Measurements from ENCODE around the gene CFAP299. TPM values are rescaled to one million over a fixed set of nuclear protein-coding genes. Genes with fewer than 3 reads are reported as not detected.

Gene CFAP299
- total RNA-seq, 1 donor from 2014 or later, result 5.1 TPM

- ATAC-seq, result peak in 1 of 2 donors; percentile 42
- no peaks in the 10 kb centered on the region for H3K9me3 ChIP-seq
- H3K27ac ChIP-seq, result no peak overlapping the region
Observed at GRCh38 chr4:80423553-80424224, 88.2 kb downstream of the CFAP299 start.

GRCh38 chr4:80424225-80424581, 88.7 kb downstream of the CFAP299 start:
- H3K27me3 ChIP-seq (ENCODE audit: low read depth), result no peaks in the 10 kb centered on the region
- no peaks in the 10 kb centered on the region for H3K4me1 ChIP-seq
- no peaks in the 10 kb centered on the region for H3K9me3 ChIP-seq
- H3K4me3 ChIP-seq, result no peak overlapping the region
- H3K36me3 ChIP-seq, result no peaks in the 10 kb centered on the region
- no peak for ATAC-seq
- intact Hi-C loops (cut with DNase I), result no loop called here
- H3K27ac ChIP-seq, result no peak overlapping the region
- no peak for DNase-seq
- no peak for TF ChIP-seq CTCF (IDR thresholded peaks at IDR 0.05)

More at GRCh38 chr4:80423553-80424224, 88.2 kb downstream of the CFAP299 start:
- intact Hi-C loops (cut with DNase I), result no loop called here
- Histone ChIP-seq H3K4me1 (no peaks in the 10 kb centered on the region), H3K4me3 (no peak overlapping the region), H3K27me3 (ENCODE audit: low read depth) (no peaks in the 10 kb centered on the region), H3K36me3 (no peaks in the 10 kb centered on the region)
- TF ChIP-seq CTCF (IDR thresholded peaks at IDR 0.05), result no peak
- no peak for DNase-seq

- Histone ChIP-seq H3K27ac (no peak overlapping the region), H3K9me3 (no peaks in the 10 kb centered on the region), H3K36me3 (no peaks in the 10 kb centered on the region), H3K27me3 (ENCODE audit: low read depth) (no peaks in the 10 kb centered on the region), H3K4me3 (no peak overlapping the region), H3K4me1 (no peaks in the 10 kb centered on the region)
- DNase-seq, result no peak
- no peak for TF ChIP-seq CTCF (IDR thresholded peaks at IDR 0.05)
- intact Hi-C loops (cut with DNase I), result no loop called here
- no peak for ATAC-seq
Observed at GRCh38 chr4:80425124-80426100, 89.9 kb downstream of the CFAP299 start.

DNA sequence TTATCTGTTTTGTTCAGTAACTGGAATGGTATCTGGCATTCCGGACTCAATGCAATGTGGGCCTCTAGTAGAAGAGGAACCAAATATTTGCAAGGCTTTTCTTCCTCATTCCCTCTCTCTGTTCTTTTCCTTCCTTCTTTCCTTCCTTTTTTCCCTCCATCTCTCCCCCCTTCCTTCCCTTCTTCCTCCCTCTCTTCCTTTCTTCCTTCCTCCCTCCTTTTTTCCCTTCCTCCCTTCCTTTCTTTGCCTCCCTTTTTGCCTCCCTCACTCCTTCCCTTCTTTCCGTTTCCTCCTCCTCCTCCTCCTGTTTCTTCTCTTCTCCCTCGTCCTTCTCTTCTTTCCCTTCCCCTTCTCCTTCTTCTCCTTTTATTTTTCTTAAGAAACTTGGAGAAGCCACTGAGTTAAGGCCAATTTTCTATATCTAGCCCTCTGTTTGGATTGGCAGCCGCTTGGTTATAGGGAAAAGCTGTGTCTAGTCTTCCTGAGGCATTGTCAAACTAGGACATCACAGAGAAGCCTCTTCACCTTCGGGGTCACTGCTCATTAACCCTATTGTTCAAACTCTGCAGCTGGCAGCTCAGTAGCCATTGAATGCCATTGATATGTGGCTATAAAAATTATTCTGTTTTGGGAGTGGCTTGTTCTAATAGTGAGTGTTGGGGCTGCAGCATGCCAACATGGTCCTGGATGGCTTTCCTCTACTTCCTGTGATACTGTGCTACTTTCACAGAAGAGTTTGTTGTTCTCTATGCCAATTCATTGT, 95.9 kb downstream of the CFAP299 start:
- no peak overlapping the region for H3K27ac ChIP-seq
- no peak for ATAC-seq
- no peaks in the 10 kb centered on the region for H3K9me3 ChIP-seq
- DNase-seq, result no peak
- TF ChIP-seq CTCF (IDR thresholded peaks at IDR 0.05), result no peak
- intact Hi-C loops (cut with DNase I), result no loop called here
- H3K4me1 ChIP-seq, result no peaks in the 10 kb centered on the region
- H3K4me3 ChIP-seq, result no peak overlapping the region
- no peaks in the 10 kb centered on the region for H3K36me3 ChIP-seq
- H3K27me3 ChIP-seq (ENCODE audit: low read depth), result no peaks in the 10 kb centered on the region

- no peak for ATAC-seq
- no peak overlapping the region for H3K27ac ChIP-seq
- no peaks in the 10 kb centered on the region for H3K36me3 ChIP-seq
- TF ChIP-seq CTCF (IDR thresholded peaks at IDR 0.05), result no peak
- H3K4me1 ChIP-seq, result no peaks in the 10 kb centered on the region
- no peak for DNase-seq
- intact Hi-C loops (cut with DNase I), result no loop called here
- no peaks in the 10 kb centered on the region for H3K27me3 ChIP-seq (ENCODE audit: low read depth)
- no peak overlapping the region for H3K4me3 ChIP-seq
- H3K9me3 ChIP-seq, result no peaks in the 10 kb centered on the region
Observed at GRCh38 chr4:80434238-80434637, 98.7 kb downstream of the CFAP299 start.
